GM20431 (cell line): Measurements from ENCODE around the gene TECR.
"Not testable (repeated sequence)": the region's sequence is repeated elsewhere in the genome, so short reads cannot be mapped to it uniquely, and the experiment has no call there.

ENCODE experiments used
- in situ Hi-C: fragments of 300-500 bp; cut with MseI, MboI; formaldehyde crosslinking; loops from one replicate; pipeline ENCODE4 v1.15.0; 2020; ENCODE audit warnings: low sequenced_read_pairs; ENCODE audit not compliant: unreplicated experiment

TECR gene, protein sequence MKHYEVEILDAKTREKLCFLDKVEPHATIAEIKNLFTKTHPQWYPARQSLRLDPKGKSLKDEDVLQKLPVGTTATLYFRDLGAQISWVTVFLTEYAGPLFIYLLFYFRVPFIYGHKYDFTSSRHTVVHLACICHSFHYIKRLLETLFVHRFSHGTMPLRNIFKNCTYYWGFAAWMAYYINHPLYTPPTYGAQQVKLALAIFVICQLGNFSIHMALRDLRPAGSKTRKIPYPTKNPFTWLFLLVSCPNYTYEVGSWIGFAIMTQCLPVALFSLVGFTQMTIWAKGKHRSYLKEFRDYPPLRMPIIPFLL

DNA sequence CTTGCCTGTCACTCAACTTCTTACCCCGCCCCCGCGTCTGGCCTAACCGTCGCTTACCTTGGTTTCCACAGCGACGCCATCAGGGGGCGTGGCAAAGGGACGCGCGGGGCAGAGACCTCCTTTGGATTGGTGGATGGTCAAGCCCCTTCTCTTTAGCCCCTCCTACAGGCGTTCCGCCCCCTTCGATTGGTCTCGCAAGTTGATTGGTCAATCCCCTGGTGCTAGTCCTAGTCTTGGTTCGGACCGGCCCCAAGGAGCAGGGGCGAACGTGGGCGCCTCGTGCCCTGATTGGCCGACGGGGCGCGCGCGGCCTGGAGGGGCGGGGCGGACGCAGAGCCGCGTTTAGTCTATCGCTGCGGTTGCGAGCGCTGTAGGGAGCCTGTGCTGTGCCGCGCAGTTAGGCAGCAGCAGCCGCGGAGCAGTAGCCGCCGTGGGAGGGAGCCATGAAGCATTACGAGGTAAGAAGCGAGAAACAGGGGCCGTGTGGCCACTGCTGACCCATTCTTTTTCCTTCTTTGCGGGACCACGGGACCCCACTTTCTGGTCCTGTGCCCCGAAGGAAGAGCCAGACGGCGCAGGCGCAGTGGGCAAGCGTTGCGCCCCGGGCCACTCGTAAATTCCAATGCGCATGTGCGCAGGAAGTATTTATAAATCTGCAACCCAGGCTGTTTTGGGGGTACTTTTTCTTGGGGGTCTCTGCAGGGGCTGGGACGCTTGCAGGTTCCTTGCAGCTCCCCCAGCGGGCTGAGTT lies at the start of gene TECR:
TECR (plus strand) TSS at position 341 of the 751 bp plus-strand sequence; CDS start at position 444, 103 bp downstream.
- in situ Hi-C loops: no loop called here

DNA sequence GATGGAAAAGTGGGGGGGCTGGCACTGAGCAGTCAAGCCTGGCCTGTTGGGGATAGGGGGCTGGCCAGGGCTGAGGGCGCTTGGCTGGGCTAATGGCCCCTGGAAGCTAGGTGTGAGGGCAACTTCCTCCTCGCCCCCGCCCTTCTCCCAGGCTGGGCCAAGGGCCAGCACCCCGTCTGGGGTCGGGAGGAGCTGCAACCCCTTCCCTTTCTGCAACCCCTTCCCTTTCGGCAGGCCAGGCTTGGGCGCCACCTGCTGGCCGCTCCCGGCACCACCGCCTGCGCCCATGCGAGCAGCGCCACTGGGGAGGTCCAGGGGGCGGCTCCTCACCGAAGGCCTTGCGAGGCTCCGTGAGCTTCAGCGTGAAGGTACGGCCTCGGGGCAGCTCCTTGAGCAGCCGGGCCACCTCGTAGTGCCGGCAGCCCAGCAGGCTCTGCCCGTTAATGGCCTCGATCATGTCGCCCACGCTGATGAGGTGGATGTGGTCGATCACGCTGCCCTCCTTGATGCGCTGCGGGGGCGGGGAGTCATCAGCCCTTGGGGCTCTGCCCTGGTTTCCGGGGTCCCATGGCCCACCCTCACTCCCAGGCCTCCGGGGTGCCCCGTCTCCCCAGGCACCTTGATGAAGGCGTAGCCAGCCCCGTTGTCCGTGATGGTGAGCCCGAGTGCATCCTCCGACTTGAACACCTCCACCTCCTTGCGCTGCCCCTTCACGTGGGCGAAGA lies 49.3 kb upstream of the TECR start:
- in situ Hi-C loops: no loop called here

DNA sequence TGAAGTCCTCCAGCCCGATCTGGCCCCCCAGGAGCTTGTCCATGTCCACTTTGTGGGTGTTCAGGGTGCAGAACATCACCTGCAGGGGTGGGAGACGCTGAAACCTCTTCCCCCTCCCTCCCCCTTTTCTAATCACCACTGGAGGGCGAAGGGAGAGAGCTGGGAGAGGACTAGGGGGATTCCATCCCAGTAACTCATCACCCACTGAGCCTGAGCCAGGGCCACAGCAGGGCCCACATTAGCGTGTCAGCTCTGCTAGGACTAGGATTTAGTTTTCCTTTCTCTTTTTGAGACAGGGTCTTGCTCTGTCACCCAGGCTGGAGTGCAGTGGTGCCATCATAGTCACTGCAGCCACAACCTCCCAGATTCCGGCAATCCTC lies 48.7 kb upstream of the TECR start:
- in situ Hi-C loops: no loop called here

DNA sequence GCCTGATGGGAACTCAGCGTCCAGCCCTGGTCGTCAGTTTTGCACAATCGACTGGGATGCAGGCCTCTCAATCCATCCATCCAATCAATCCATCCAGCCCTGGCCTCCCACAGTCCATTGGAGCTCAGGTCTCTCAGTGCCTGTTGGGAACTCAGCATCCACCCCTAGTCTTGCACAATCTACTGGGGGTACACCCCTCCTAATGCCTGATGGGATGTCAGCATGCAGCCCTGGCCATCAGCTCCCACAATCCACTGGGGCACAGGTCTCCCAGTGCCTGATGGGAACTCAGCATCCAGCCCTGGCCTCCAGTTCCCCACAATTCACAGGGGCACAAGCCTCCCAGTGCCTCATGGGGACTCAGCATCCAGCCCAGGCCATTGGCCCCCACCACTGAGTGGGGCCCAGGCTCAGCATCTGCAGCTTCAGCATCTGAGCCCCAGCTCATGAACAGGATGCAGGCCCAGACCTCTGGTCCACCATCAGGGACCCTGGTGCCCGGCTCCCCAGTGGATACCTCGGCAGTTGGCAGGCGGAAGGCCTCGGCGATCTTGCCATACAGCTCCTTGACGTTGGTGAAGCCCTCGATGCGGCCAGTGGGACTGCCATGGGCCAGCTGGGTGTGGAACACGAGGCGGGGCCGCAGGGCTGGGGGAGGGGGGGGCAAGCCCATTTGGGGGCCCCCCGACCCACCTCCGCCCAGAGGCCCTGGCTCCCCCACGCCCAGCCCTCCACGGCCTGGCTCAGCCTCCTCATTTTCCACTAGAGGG lies 47.0 kb upstream of the TECR start:
- in situ Hi-C loops: no loop called here

DNA sequence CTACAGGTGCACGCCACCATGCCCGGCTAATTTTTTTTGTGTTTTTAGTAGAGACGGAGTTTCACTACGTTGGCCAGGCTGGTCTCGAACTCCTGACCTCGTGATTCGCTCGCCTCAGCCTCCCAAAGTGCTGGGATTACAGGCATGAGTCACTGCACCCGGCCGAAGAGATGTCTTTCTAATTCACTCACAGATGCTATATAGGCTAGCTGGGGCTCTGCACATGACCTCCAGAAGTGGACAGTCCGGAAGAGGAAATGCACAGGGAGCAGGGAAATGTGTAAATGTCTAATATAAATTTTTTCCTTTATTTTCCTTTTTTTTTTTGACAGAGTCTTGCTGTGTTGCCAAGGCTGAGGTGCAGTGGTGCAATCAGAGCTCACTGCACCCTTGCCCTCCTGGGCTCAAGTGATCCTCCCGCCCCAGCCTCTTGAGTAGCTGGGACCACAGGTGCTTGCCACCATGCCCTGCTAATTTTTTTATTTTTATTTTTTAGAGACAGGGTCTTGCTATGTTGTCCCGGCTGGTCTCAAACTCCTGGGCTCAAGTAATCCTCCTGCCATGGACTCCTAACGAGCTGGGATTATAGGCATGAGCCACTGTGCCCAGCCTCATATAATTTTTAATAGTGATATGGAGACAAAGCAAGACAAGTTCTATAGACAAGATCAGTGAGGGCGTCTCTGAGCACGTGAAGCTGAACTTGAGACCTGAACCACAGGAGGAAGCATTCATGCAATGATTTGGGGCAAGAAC lies 41.8 kb upstream of the TECR start:
- in situ Hi-C loops: no loop called here

DNA sequence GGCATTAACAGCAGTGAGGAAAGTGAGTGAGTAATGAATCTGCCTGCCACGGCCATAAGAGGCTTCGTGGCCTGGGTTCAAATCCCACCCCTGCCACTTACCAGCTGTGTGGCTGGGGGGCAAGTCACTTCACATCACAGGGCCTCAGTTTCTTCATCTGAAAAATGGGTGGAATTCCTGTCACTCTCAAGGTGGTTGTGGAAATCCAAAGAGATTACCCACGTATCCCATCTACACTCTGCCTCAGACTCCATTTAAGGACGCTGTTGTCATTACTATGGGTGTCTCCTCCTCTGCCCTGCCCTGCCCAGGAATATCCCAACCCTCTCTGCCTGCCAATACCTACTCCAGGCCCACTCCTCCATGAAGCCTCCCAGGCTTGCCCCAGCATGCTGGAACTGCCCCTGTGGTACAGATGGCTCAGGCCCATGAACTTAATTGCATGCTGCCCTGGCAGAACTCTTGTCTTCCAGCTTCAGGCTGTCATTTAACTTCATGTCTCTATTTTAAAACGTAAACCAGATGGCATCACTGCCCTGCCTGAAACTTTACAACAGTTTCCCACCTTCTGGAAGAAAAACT lies 36.5 kb upstream of the TECR start:
- in situ Hi-C loops: no loop called here

DNA sequence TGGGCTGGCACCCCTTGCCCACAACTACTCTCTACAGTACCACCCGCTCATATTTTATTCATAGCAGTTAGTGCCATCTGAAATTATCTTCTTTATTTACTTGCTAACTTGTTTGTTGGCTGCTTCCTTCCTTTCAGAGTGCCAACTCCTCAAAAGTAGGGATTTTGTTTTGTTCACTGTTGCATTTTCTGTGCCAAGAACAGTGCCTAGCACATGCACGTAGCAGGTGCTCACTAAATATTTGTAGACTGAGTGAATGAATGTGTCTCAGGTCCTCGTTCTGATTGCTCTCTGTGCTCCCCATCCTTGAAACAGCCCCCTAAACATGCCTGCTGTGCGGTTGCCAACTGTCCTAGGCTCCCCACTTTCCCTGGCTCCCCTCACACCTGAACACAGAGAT lies 35.0 kb upstream of the TECR start:
- in situ Hi-C loops: no loop called here

DNA sequence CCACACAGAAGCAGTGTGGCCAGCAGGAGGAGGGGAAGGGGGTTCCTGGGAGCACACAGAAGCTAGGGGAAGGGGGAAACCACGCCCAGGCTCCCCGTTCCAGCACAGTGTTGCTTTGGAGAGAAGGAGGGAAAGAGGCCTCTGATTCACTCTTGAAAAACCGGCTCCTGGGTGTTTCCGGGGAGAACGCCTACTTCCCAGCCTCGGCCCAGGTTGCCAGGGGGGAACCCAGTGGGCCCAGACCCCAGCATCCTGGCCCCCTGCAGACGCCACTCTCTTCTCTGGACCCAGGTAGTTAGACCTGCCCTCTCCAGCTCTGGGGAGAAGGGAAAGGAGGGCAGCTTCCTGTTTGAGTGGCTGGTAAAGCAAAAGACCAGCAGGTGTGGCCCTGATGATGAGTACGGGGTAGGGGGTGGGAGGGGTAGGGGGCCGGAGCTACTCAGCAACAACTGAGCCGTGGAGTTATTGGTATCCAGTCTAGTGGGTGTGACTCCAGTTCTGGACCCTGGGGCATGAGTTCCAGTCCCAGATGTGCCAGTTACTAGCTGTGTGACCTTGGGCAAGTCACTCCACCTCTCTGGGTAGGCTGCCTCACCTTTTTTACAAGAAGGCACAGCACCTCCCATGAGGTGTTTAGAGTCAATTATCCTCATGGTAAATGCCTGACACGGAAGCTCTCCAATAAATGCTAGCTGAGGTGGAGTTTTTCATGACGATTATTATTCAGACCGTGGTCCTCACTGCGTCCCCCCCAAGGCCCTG lies 34.3 kb upstream of the TECR start:
- in situ Hi-C loops: no loop called here

DNA sequence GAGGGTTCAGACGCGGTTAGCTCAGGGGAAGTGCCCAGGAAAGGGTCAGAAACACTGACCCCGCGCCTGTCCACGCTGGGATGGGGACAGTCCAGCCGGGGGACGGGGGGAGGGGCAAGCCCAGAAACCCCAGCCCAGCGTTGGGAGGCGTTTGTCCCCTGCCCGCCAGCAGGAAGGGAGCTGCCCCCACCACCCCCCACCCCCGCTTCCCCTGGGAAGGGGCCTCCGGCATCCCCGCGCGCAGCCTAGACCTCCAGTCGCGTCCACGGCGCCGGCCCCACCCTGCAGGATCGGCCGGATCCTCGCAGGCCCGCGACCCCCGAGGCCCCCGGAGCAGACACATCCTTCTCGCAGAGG lies 33.7 kb upstream of the TECR start:
- in situ Hi-C loops: no loop called here

DNA sequence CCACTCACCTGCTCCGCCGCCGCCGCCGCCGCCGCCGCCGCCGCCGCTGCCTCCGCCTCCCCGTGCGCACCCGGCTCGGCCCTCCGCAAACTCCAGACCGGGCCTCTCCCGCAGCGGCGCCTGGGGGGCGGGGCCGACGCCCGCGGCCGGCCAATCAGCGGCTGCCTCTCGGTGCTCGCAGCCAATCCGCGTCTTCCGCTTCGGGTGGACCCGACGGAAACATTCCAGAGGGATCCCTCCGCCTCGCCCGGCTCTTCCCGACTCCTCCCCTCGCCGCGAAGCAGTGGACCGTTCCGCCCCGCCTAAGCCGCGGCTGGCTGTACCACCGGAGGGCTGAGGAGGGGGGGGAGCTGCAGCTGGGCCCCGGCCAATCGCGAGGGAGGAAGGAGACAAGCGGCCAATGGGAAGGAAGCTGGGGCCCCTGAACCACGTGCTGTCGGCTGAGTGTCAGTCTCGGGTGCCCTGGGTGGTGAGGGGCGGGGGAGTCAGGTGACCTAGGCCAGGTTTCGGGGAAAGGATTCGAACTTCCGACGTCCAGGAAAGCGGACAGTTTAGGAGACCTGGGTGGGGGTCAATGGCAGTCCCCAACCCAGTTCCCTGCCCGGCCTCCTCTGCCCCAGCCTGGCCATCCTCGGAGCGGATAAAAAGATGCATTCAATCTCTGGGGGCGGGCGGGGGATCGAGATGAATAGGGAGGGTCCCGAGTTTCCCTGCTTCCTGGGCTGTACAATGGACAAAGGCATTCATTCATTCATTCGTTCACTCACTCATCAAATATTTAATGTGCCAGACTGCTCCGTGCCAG lies 33.2 kb upstream of the TECR start, which contains the start of gene GIPC1:
GIPC1 (minus strand) TSS at position 99 of the 805 bp plus-strand sequence. CDS start 13,151 bp downstream, outside the sequence.
- in situ Hi-C loops: no loop called here

DNA sequence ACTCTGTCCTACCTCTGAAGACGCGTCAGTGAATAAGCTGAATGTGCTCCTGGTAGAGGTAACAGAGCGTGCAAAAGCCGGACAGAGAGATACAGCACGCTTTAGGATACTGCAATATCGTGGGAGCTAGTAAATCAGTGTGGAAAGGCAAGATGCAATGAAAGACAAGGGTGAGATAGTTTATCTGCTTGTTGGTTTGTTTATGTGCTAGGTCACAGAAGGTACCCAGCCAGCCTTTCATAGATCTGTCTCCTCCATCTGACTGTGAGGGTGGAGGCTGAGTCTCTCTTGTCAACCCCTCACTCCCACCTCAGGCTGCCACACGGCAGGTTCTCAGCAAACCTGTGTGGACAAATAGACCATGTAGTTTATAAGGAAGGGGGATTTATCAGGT lies 32.6 kb upstream of the TECR start:
- in situ Hi-C loops: no loop called here

DNA sequence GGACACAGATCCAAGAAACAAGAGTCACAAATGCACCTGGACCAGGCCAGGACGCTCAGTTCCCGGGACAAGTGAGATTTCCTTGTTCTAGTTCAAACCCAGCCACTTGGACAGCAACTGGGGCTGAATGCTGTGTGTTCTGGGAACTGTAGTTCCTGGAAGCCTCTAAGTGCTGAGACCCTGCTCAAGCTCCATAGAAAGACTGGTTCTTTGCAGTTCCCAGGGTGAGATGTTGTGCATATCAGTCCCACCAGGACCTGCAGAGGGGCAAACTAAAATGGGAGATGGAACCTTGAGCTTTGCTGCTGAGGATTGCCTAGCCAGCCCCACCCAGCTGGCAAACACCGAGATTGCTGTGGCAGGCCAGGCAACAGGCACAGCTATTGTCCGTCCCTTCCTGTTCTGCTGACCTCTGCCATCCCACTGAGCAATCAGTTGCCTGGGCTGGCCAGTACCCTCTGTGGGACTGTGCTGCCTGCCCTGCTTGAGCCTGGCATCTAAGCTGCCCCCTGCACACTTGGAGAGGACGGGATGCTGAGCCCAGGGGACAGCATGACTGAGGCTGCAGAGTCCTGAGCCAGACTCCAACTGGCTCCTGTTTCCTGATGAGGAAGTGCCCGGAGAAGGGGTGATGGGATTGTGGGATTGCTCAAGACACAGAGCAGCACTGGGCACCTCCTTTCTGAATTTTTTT lies 32.0 kb upstream of the TECR start:
- in situ Hi-C loops: no loop called here

DNA sequence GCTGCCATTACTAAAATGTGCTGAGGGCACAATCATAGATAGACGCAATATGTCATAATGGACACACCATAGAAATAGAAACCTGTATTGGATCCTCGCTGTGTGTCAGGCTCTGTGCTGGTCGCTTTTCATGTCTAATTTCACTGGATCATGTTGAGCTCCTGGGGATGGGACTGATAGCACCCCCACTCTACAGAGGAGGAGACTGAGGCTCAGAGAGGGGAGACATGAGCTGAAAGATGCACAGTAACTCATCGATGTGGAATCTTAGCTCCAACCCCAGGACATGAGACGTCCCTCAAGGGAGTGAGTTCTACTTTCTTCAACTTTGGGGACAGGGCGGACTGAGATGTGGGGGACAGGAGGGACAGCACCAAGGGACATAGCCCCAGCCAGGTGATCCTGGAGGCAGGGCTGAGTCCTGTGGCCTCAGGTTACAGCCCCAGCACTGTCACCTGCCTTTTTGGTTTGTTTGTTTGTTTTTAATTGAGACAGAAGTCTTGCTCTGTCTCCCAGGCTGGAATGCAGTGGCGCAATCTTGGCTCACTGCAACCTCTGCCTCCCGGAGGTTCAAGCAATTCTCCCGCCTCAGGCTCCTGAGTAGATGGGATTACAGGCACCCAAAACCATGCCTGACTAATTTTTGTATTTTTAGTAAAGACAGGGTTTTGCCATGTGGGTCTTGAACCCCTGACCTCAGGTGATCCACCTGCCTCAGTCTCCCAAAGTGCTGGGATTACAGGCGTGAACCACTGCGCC lies 26.9 kb upstream of the TECR start:
- in situ Hi-C loops: no loop called here

DNA sequence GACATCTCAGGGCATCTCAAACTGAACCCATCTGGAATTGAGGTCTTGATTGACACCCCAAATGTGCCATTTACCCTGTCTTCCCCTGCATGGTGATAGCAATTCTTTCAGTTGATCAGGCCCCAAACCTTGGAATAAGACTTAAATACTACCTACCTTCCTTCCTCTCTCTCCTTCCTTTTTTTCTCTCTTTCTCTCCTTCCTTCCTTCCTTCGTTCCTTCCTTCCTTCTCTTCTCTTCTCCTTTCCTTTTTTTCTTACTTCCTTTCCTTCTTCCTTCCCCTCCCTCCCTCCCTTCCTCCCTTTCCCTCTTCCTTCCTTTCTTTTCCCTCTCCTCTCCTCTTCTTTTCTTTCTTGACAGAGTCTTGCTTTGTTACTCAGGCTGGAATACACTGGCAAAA lies 26.1 kb upstream of the TECR start:
- in situ Hi-C loops: no loop called here

DNA sequence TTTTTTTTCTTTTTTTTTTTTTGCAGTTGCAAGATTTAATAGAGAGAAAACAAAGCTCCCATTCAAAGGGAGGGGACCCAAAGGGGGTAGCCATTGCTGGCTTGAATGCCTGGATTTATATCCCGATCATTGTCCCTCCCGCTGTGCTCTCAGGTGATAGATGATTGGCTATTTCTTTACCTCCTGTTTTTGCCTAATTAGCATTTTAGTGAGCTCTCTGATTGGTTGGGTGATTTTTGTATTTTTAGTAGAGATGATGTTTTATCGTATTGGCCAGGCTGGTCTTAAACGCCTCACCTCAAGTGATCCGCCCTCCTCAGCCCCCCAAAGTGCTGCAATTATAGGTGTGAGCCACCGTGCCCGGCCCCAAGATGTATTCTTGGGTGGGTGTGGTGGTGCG lies 24.8 kb upstream of the TECR start:
- in situ Hi-C loops: not testable (repeated sequence)

DNA sequence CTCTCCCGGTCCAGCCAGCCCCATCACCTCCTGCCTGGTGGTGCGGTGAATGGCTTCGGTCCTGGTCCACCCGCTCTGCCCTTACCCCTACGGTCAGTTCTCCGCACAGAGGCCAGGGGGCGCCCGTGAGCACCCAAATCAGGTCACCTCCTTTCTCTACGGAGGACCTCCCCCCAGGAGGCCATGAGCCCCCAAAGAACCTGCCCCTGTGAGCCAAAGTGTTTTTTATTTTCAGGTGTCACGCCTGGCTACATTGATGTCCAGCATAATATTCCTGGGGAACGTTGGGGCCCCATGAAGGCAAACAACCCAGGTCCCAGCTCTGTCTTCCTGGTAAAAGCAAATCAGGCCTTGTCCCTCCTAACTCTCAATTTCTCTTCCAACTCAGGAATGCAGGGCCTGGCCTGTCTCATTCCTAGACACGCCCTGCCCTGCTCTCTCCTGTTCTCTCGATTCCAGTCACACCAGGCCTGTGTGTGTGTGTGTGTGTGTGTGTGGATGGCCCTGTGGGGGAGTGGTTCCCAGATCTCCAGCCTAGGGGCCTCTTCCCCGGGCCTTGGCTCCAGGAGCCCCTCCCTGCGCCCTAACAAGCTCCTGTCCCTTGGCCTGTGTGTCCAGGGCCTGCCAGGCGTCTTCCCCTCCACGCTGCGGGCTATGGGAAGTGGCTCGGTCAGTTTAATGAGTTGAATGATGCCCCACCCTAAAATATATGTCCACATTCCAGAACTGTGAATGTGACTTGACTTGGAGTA lies 23.7 kb upstream of the TECR start:
- in situ Hi-C loops: no loop called here
